NCI-H1105 treated with DMSO at 0.1 percent for 48 hours (cell line): ENCODE results near the gene METRNL.
"Not testable (repeated sequence)": the region's sequence is repeated elsewhere in the genome, so short reads cannot be mapped to it uniquely, and the experiment has no call there.

Experiments
- DNase-seq: peaks from one replicate; lab custom pipeline; 2025; lab: John Stamatoyannopoulos, UW

METRNL gene, protein sequence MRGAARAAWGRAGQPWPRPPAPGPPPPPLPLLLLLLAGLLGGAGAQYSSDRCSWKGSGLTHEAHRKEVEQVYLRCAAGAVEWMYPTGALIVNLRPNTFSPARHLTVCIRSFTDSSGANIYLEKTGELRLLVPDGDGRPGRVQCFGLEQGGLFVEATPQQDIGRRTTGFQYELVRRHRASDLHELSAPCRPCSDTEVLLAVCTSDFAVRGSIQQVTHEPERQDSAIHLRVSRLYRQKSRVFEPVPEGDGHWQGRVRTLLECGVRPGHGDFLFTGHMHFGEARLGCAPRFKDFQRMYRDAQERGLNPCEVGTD

DNA sequence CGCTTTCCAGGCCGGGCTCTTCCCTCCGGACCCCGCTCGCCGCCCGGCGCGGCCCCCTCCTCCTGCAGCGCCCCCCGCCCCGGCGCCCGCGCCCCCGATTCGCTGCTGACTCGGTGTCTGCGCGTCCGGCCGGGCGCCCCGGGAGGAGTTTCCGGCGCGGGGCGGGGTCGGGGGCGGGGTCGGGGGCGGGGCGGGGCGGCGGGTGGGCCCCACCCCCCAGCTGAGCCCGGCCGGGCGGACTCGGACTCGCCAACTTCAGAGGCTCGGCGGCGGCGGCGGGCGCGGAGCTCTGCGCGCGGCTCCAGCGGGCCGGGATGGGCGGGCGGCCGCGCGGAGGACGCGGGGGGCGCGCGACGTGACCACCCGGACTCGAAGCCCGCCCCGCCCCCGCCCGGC lies at the start of gene METRNL:
Gene METRNL, plus strand, starts transcription at position 258 of the 396 bp plus-strand sequence. CDS start 207 bp downstream, outside the sequence.
- DNase-seq: peak; percentile 25

DNA sequence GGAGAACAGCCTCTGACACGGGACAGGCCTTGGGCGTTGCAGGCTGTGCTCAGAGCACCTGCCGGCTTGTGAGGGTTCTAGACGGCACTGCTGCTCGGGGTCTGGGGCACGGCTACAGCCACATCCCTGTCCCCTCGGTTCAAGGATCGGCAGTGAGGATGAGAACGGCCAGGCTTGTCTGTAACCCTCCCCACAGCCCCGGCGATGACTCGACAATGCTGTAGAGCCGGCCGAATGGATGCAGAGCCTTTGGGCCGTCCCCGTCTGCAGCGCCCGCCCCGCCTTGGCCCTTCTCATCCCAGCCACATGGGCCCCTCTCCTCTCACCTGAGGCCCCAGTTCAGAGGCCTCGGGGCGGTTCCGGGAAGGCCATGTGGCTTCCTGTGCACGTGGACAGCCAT lies 49.0 kb upstream of the METRNL start:
- no peak for DNase-seq

DNA sequence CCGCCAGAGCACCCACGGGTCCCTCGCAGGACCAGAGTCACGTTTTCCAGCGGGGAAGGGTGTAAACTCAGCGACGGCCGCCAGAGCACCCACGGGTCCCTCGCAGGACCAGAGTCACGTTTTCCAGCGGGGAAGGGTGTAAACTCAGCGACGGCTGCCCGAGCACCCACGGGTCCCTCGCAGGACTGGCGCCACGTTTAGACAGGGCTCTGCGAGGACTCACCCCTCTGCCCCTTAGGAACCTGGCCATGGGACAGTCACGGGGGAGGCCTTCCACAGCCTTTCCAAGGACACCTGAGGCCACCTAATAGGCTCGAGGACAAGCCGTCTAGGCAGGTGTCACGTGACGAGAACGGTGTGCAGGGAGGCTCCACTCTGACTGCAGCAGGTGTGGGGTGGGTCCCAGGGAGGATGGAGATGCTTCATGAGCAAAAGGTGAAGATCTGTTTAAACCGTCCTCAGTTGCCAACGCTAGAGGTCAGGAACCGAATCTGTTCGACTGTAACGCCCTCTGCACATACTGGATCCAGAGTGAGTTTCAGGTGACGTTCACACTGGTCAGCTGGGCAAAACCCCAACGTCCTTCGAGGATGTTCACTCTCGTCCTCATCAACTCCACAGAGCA lies 48.0 kb upstream of the METRNL start:
- no peak for DNase-seq

DNA sequence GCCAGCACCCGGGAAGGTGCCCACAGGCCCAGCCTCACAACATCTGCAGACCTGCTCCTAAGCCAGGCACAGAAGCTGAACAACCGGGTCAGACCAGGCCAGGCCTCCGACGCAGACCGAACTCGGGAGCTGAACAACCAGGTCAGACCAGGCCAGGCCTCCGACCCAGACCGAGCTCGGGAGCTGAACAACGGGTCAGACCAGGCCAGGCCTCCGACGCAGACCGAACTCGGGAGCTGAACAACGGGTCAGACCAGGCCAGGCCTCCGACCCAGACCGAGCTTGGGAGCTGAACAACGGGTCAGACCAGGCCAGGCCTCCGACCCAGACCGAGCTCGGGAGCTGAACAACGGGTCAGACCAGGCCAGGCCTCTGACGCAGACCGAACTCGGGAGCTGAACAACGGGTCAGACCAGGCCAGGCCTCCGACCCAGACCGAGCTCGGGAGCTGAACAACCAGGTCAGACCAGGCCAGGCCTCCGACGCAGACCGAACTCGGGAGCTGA lies 47.4 kb upstream of the METRNL start:
- not testable (repeated sequence) for DNase-seq

DNA sequence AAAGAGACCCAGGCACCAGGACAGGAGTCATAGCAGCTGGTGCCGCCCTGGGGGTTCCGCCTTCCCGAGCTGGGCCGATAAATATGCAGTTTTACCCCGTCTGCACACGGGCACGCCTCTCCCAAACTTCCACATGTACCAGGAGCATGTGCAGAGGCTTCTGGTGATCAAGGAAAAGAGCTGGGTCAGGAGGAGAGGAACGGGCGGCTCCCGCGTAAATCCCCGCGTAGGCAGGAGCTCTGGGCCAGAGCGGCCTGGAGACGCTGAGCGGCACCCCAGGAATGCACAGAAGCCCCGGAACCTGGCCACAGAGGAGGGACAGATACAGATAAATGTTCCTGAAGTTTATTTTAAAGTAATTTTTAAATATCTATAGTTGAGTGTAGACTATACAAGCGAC lies 46.6 kb upstream of the METRNL start:
- DNase-seq: no peak

DNA sequence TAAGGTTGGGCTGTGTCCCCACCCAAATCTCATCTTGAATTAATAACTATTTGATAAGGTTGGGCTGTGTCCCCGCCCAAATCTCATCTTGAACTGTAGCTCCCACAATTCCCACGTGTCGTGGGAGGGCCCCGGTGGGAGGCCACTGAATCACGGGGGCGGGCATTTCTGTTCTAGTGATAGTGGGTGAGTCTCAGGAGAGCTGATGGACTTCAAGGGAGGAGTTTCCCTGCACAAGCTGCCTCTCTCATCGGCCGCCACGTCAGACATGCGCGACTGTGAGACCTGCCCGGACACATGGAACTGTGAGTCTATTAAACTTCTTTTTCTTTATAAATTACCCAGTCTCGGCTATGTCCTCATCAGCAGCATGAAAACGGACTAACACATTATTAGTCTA lies 44.9 kb upstream of the METRNL start:
- no peak for DNase-seq

DNA sequence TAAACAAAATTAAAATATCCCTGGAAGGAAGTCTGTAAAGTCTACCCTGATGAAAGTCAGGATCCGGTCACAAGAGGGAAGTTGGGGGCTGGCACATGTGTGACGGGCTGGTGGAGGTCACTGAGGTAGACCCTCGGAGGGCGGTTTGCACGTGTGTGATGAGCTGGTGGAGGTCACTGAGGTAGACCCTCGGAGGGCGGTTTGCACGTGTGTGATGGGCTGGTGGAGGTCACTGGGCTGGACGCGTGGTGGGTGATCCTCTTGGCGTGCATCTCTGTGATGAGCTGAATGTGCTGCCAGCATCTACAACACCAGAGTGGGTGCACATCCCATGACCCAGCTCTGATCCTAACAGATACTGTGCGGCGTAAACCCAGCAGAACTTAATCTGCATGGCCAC lies 43.7 kb upstream of the METRNL start:
- no peak for DNase-seq

DNA sequence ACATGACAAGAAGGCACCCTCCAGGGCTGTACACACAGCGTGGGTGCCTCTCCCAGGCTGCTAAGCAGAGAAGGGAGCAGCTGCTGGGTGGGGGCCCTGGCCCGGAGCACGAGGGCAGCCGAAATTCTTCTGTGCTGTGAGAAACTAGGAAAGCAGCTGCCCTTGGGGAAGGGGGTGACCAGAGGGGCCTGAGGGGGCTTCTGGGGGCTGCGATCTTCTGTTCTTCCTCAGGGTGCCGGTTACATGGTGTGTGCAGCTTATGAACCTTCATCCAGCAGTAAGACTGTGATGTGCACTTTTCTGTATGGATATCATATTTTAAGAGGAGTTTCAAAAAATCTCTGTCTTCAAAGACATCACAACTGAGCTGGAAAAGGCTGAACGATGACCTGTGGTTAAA lies 43.2 kb upstream of the METRNL start:
- DNase-seq: no peak

DNA sequence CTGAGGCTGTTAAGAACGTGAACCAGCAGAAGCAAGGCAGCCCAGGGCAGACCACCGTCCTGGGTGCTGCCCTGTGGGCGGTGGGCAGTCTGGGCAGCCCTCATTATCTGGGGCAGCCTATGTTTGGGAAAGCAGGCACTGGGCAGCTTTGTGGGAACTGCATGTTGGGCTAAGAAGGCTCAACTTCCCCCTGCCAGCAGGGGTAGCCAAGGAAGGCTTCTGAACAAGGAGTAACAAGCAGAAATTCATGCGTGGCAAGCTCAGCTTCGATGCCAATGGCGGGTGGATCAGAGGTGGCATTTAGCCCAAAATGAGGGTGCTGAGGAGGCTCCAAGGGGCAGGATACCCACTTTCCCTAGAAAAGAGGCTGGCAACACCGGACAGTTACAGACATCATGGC lies 42.7 kb upstream of the METRNL start:
- no peak for DNase-seq

DNA sequence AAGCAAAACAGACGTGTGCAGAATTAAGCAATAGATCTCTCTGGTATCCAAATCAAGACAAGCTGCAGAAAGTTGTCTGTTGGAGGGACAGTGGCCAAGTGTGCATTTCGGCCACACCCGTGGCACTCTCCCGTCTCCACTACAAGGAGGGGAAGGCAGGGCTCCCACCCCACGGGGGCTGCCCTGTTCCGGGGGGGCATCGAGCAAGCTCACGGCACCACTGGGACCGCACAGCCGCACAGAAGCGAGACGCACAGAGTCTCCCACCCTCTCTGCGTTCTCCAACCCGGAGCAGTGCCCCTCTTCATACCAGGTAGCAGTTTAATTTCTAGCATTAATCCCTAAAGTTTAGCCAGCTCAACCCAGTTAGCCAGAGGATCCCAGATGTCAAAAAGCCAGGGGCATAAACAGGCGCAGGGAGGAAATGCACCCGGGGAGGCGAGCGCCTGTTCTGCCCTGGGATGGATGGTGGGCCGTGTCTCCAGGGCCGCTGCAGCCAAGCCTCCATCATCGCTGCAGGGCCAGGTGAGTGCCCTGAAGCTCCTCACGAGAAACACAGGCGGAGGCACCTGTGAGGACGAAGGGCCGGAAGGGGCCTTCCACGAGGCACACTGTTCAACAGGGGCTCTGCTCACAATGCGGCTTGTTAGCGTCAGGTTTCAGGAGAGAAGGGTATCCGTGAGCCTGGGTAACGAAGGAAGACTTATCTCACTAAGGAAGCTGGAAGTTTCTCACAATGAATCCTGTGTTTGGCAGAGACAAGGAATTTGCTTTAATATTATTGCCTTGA lies 42.1 kb upstream of the METRNL start:
- DNase-seq: no peak

DNA sequence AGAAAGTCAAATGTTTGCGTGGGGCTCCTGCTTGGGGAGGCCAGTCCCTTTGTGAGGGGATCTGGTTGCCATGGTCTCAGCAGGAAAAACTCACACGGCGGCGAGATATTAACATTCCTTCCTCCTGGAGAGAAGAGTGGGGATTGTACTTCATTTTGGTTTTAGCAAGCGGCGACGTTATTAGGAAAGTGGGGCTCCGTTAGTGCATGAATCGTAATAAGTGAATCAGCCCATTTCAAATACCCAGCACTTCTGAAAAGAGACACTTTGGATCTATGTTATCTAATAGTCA lies 41.6 kb upstream of the METRNL start:
- DNase-seq: no peak

DNA sequence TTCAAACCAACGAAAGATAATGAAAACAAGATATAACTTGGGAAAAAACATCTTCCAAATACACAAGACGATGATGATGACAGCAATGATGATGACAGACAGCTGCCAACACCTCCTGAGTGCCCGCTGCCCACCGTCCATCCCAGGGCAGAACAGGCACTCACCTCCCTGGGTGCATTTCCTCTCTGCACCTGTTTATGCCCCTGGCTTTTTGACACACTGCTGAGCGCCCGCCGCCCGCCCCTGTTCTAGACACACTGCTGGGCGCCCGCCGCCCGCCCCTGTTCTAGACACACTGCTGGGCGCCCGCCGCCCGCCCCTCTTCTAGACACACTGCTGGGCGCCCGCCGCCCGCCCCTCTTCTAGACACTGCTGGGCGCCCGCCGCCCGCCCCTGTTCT lies 40.4 kb upstream of the METRNL start:
- DNase-seq: not testable (repeated sequence)

DNA sequence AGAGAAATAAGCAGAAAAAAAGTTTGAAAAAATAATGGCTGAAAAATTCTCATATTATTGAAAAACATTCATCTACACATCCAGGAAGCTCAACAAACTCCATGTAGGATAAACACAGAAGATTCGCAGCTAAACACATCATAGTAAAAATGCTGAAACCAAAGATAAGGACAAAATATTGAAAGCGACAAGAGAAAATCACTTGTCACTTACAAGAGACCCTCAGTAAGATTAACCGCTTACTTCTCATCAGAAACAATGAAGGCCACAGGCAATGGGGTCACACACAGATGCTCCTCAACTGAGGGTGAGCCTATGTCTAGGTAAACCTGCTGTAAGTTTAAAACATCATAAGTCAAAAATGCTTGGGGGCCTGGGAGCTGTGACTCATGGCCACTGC lies 38.1 kb upstream of the METRNL start:
- no peak for DNase-seq

DNA sequence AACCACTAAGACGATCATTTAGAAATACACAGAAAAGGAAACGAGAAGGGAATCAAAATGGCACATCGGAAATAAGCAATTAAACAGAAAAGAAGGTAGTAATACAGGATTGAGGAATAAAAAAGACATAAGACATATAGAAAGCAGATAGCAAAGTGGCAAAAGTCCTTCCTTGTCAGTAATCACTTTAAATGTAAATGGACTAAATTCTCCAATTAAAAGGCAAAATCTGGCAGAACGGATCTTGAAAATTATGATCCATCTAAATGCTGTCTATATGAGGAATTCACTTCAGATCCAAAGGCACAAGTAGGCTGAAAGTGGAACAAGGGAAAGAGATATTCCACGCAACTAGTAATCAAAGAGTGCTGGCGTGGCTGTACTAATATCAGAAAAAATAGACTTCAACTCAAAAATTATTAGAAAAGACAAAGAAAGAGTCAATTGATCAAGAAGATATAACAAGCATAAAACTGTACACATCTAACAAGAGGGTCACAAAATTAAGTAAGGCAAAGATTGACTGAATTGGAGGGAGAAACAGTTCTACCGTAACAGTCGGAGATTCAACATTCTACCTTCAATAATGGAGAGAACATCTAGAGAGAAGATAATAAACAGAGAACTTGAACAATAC lies 36.8 kb upstream of the METRNL start:
- no peak for DNase-seq

DNA sequence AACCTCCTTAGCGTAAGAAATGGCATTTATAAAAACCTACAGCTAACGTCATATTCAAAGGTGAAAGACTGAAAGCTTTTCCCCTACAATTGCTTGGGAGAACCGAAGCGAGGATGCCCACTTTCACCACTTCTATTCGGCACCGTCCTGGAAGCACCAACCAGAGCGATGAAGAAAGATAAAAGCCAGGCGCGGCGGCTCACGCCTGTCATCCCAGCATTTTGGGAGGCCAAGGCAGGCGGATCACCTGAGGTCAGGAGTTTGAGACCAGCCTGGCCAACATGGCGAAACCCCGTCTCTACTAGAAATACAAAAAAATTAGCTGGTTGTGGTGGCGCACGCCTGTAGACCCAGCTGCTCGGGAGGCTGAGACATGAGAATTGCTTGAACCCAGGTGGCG lies 34.9 kb upstream of the METRNL start:
- DNase-seq: not testable (repeated sequence)

DNA sequence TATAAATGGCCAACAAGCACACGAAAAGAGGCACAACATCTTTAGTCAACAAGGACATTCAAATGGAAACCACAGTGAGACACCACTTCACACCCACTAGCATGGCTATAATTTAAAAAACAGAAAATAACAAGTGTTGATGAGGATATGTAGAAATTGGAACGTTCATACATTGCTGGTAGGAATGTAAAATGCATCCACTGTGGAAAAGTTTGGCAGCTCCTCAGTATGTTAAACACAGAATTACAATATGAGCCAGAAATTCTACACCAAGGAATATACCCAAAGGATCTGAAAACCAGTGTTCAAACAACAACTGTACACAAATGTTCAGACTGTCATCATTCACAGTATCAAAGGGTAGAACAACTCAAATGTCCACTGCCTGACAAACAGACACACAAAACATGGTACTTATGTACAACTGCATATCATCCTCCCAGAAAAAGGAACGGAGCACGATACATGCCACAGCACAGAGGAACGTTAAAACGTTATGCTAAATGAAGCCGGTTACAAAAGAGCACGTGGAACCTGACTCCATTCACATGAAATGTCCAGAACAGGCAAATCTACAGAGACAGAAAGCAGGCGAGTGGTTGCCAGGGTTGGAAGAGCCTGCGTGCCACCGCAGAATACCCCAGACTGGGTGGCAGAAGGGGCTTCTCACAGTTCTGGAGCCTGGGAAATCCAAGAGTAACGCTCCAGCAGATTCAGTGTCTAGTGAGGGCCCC lies 32.8 kb upstream of the METRNL start:
- no peak for DNase-seq

DNA sequence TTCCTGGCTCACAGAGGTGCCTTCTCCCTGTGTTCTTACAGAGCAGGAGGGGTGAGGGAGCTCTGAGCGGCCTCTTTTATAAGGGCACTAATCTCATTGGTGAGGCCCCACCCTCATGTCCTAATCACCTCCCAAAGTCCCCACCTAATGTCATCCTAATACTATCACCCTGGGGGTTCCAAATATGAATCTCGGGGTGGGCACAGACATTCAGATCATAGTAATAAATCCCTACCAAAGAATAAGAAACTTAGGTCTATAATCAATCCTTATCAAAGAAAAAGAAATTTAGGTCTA lies 32.3 kb upstream of the METRNL start:
- DNase-seq: no peak

DNA sequence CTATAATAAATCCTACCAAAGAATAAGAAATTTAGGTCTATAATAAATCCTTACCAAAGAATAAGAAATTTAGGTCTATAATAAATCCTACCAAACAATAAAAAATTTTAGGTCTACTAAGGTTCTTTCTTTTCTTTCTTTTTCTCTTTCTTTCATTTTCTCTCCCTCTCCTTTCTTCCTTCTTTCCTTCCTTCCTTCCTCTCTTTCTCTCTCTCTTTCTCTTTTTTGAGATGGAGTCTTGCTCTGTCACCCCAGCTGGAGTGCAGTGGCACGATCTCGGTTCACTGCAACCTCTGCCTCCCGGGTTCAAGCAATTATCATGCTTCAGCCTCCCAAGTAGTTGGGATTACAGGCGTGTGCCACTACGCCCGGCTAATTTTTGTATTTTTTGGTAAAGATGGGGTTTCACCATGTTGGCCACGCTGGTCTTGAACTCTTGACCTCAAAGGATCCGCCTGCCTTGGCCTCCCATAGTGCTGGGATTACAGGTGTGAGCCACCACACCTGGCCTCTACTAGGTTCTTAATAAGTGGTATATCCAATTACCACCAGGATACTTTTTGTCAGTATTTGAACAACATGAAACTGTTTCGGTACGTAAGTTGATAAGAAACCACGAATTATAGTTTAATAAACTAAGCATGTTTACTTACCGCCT lies 31.5 kb upstream of the METRNL start:
- not testable (repeated sequence) for DNase-seq

DNA sequence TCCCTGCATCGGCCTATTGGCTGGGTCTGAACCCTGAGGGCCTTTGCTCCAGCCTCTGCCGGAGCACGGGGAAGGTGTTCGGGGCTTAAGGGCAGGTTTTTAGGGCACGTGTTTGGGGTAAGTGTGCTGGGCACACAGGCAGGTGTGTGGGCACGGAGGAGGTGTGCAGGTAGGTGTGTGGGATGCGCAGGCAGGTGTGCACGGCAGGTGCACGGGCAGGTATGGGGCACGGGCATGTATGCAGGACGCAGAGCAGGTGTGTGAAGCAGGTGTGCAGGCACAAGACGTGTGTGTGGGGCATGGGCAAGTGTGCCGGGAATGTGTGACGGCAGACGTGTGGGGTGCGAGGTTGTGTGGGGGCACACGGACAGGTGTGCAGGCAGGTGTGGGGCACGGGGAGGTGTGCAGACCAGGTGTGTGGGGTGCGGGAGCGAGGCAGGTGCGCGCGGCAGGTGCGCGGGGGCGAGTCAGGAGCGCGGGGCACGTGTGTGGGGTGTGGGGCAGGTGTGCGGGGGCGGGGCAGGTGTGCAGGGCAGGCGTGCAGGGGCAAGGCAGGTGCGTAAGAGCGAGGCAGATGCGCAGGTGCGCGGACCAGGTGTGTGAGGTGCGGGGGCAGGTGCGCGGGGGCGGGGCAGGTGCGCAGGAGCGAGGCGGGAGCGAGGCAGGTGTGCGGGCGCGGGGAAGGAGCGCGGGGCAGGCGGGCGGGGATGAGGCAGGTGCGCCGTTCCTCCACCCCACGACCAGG lies 28.6 kb upstream of the METRNL start:
- peak; percentile 33 for DNase-seq

DNA sequence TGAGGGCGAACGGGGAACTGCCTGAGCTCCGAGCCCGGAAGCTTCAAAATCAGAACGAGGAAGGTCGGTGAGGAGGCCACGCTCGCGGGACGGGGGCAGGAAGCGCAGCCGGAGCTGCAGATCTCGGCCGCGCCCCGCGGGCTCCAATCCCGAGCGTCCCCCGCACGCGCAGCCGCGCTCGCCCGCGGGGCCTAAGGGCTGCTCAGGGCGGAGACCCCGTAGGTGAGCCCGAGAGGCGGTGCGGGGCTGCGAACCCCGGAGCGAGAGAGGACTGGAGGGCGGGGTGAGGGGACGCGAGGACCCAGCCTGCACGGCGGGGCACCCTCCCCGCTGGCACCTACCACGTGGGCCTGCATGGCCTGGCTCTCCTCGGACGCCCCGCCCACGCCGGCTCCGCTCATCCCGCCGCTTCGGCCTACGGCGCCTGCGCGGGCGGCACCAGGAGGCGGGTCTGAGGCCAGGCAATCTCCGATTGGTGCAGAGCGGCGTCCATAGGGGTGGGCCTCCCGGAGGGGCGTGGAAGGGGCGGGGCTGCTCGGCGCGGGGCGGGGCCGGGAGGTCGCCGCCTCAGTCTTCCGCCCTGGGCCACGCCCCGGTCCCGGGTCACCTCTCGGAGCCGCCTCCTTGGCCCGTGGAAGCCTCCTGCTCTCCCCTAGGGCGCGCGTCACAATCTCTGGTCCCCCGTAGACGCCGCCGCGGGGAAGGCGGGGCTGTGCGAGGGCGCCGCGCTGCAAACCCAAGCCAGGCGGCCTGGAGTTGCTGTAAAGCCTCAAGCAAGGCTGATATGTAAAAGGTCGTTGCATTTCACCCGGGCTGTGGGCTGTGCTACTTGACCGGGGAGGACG lies 27.8 kb upstream of the METRNL start:
- DNase-seq: peak; percentile 82
